K562 (cell line): ENCODE results near the gene PGF. TPM values are rescaled to one million over a fixed set of nuclear protein-coding genes. Genes with fewer than 3 reads are reported as not detected.

Source experiments
- ATAC-seq: fragments of 200-7000 bp; cut with Tn5 transposase; 3 replicates; pipeline ENCODE4 v1.9.1; 2020; ENCODE audit warnings: moderate library complexity
- BruUV-seq: library from RNA; stranded (reverse); fragments of 400-500 nt; replicated peaks from 2 replicates; lab custom pipeline; 2021; lab: Mats Ljungman, UMichigan
- CTCF ChIA-PET: fragments of 300-600 bp; formaldehyde crosslinking; extraction: SDS; loops from one replicate; lab custom pipeline; 2021; ENCODE audit warnings: low intra/inter-chr PET ratio; lab: Yijun Ruan, JAX
- POLR2A ChIA-PET: fragments of 300-600, 350-650 bp; sonication (Branson Sonifier 250); formaldehyde crosslinking; extraction: SDS; loops from one replicate; lab custom pipeline; 2021; ENCODE audit warnings: antibody characterized with exemption, inconsistent platforms; lab: Yijun Ruan, JAX
- DNase-seq, 4 experiments: peaks; one replicate each; pipeline versions ENCODE4 v3.0.0 to v3.0.0-alpha.2; 2011 to 2018; ENCODE audit warnings: low spot score in 3 of 4, mixed read lengths in 3 of 4; ENCODE audit errors: extremely low read depth in 1 of 4
- FAIRE-seq: peaks from 2 replicates; lab custom pipeline; 2011; peaks lifted over from hg19 to GRCh38; lab: Jason Lieb, UNC
- H2AFZ ChIP-seq: 2 replicates; pipeline ENCODE4 v1.6.0; 2011; ENCODE audit warnings: low read depth, low read length, control low read depth, inconsistent platforms
- H3K27ac ChIP-seq: fragments of 200-600 bp; 3 replicates; pipeline ENCODE4 v1.8.0; 2011; ENCODE audit warnings: low read depth, mild to moderate bottlenecking, control low read depth, inconsistent platforms, low read length, moderate library complexity, mixed read lengths; ENCODE audit errors: extremely low read depth
- H3K27me3 ChIP-seq, 2 experiments: fragments of 300-600 bp in 1 of 2; 2 replicates in 1 of 2; 3 replicates in 1 of 2; pipeline versions ENCODE4 v1.6.0 to v1.8.0; 2011; ENCODE audit warnings: inconsistent platforms in 2 of 2, low read length in 2 of 2, mild to moderate bottlenecking in 1 of 2, mixed read lengths in 1 of 2, moderate library complexity in 1 of 2; ENCODE audit not compliant: control insufficient read depth in 2 of 2, insufficient read depth in 2 of 2
- H3K36me3 ChIP-seq: fragments of 300-600 bp; 3 replicates; pipeline ENCODE4 v1.8.0; 2011; ENCODE audit warnings: mild to moderate bottlenecking, low read length, inconsistent platforms; ENCODE audit not compliant: control insufficient read depth, insufficient read depth
- H3K4me1 ChIP-seq, 2 experiments: fragments of 200-600 bp in 1 of 2; replicated peaks in 1 of 2; 2 replicates in 1 of 2; 3 replicates in 1 of 2; pipeline versions ENCODE4 v1.5.1 to v1.8.0; 2011; ENCODE audit warnings: inconsistent platforms in 2 of 2, low read length in 2 of 2, mild to moderate bottlenecking in 1 of 2, mixed read lengths in 1 of 2, moderate library complexity in 1 of 2; ENCODE audit not compliant: control insufficient read depth in 2 of 2, insufficient read depth in 2 of 2
- H3K4me2 ChIP-seq: 2 replicates; pipeline ENCODE4 v1.6.1; 2011; ENCODE audit warnings: low read length, control low read depth, inconsistent platforms, mixed read lengths; ENCODE audit not compliant: insufficient read depth
- H3K4me3 ChIP-seq: fragments of 200-600 bp; sonication (generic), shearing (Covaris generic); 2 replicates; pipeline ENCODE4 v1.5.1; 2016; ENCODE audit warnings: control low read depth, inconsistent platforms
- H3K79me2 ChIP-seq: fragments of 200-600 bp; 3 replicates; pipeline ENCODE4 v1.8.0; 2011; ENCODE audit warnings: low read length, inconsistent platforms; ENCODE audit not compliant: control insufficient read depth, insufficient read depth
- H3K9ac ChIP-seq, 2 experiments: 2 replicates each; pipeline versions ENCODE4 v1.6.0 to v1.6.1; 2011; ENCODE audit warnings: low read depth in 2 of 2, low read length in 2 of 2, control low read depth in 1 of 2, inconsistent platforms in 1 of 2, mild to moderate bottlenecking in 1 of 2, mixed read lengths in 1 of 2; ENCODE audit not compliant: insufficient read depth in 1 of 2
- H3K9me1 ChIP-seq: one replicate; pipeline ENCODE4 v1.6.0; 2011; ENCODE audit warnings: inconsistent platforms, mild to moderate bottlenecking, low read length, moderate library complexity; ENCODE audit not compliant: control insufficient read depth, insufficient read depth
- H3K9me3 ChIP-seq: replicated peaks from 2 replicates; pipeline ENCODE4 v1.5.1; 2011; ENCODE audit warnings: low read depth, low read length, inconsistent platforms; ENCODE audit not compliant: control insufficient read depth, insufficient read depth
- H4K20me1 ChIP-seq: replicated peaks from 2 replicates; pipeline ENCODE4 v1.6.1; 2011; ENCODE audit warnings: low read length, inconsistent platforms, mixed read lengths; ENCODE audit not compliant: control insufficient read depth, insufficient read depth
- BMI1 ChIP-seq: fragments of 150-350 bp; IDR thresholded peaks from 2 replicates; pipeline ENCODE4 v1.6.1; 2014; ENCODE audit warnings: low read length
- CHAMP1 ChIP-seq: fragments of 450-650 bp; IDR thresholded peaks from 2 replicates; pipeline ENCODE4 v1.6.1; 2016; ENCODE audit warnings: mild to moderate bottlenecking
- CHD2 ChIP-seq: IDR thresholded peaks from 2 replicates; pipeline ENCODE4 v1.6.1; 2011; ENCODE audit warnings: low read depth, low read length
- CXXC5 ChIP-seq: fragments of 250-450 bp; sonication (Bioruptor Pico); IDR thresholded peaks from 2 replicates; pipeline ENCODE4 v1.8.0; 2022; ENCODE audit warnings: inconsistent platforms, mild to moderate bottlenecking, moderate library complexity
- ESRRA ChIP-seq: fragments of 450-650 bp; IDR thresholded peaks from 2 replicates; pipeline ENCODE4 v1.6.1; 2014; ENCODE audit warnings: low read depth, mild to moderate bottlenecking, moderate library complexity, borderline replicate concordance
- KAT2B ChIP-seq: IDR thresholded peaks from one replicate; pipeline ENCODE4 v1.6.1; 2012; ENCODE audit warnings: low read depth, mild to moderate bottlenecking, control low read depth, inconsistent platforms, low read length, moderate library complexity
- REST ChIP-seq, 2 experiments: fragments of 450-650 bp; formaldehyde crosslinking in 1 of 2; IDR thresholded peaks; 2 replicates each; pipeline versions ENCODE4 v1.4.0 to v1.6.1; 2014 to 2020; ENCODE audit warnings: mild to moderate bottlenecking in 2 of 2, borderline replicate concordance in 1 of 2, low read depth in 1 of 2
- SAFB2 ChIP-seq: fragments of 200-400 bp; formaldehyde crosslinking; IDR thresholded peaks from 2 replicates; pipeline ENCODE4 v1.6.1; 2018; ENCODE audit warnings: borderline replicate concordance, low read length, low read depth, moderate library complexity; ENCODE audit not compliant: severe bottlenecking
- TGIF2 ChIP-seq: sonication (generic); formaldehyde crosslinking; IDR thresholded peaks from 2 replicates; pipeline ENCODE4 v1.8.1; 2022; ENCODE audit warnings: mild to moderate bottlenecking, missing genetic modification reagents, moderate library complexity
- WGBS: fragments of 100-300 bp; shearing (Covaris generic); methylation state at CpG from one replicate; pipeline ENCODE4 v1.1.6; 2016; ENCODE audit warnings: low coverage, mixed read lengths; ENCODE audit not compliant: insufficient coverage; ENCODE audit errors: missing lambda C conversion rate; 5-methylcytosine and 5-hydroxymethylcytosine counted together
- in situ Hi-C: fragments of 300-500 bp; cut with MboI; formaldehyde crosslinking; loops from 4 replicates; pipeline ENCODE4 v1.15.0; 2018; ENCODE audit warnings: inconsistent platforms, mixed read lengths
- intact Hi-C: fragments of 100-400 bp; cut with micrococcal nuclease; formaldehyde crosslinking; loops from 2 replicates; pipeline ENCODE4 v1.14.2; 2022
- polyA plus RNA-seq, 8 experiments: library from polyadenylated mRNA; depleted of rRNA in 4 of 8; stranded (reverse) in 5 of 8; unstranded in 3 of 8; fragments of >200 nt; fragmentation: Nextera tagmentation in 2 of 8; fragmentation: Illumina TruSeq in 1 of 8; extraction: Ambion mirVana in 2 of 8; extraction: Trizol in 1 of 8; gene quantifications; 2 replicates each; pipeline versions ENCODE4 v1.2.1 to v1.2.3, GENCODE V29; 2011 to 2014; ENCODE audit warnings: inconsistent platforms in 1 of 8, missing spikeins in 1 of 8
- total RNA-seq, 7 experiments: library from RNA; depleted of rRNA in 6 of 7; stranded (reverse); fragments of >200 nt in 6 of 7; fragmentation: Illumina TruSeq in 2 of 7; extraction: Trizol in 2 of 7; gene quantifications; 2 replicates each; pipeline versions ENCODE4 v1.2.1 to v1.2.3, GENCODE V29; 2011 to 2021; ENCODE audit warnings: low replicate concordance in 1 of 7

PGF gene
- total and polyA plus RNA-seq, 9 of the 15 experiments (the other 6 are each of a cell fraction or from before 2014, with no cell fraction given) = 0.04 to 0.44 (median 0.18) TPM

GRCh38 chr14:74919421-74920165 lies 35.8 kb downstream of the PGF start:
- no peaks in the 10 kb centered on the region for H3K9me1 ChIP-seq
- CTCF ChIA-PET = no interaction called here
- no peak for FAIRE-seq
- TF ChIP-seq CHAMP1 = no peak
- no peak for TF ChIP-seq TGIF2 (CRISPR knock-in tag)
- TF ChIP-seq SAFB2 = no peak
- TF ChIP-seq ESRRA = no peak
- no peak for TF ChIP-seq BMI1
- no peak for TF ChIP-seq CHD2
- no peak for TF ChIP-seq KAT2B
- no peak for TF ChIP-seq REST (IDR thresholded peaks at IDR 0.05; ENCODE audit: borderline replicate concordance)
- no peak for TF ChIP-seq REST (CRISPR knock-in tag; IDR thresholded peaks at IDR 0.05; ENCODE audit: low read depth)
- no peak for TF ChIP-seq CXXC5
- no peaks in the 10 kb centered on the region; the same call in 2 of the 3 replicates for H3K79me2 ChIP-seq
- intact Hi-C loops (loop anchor here (10.0 kb wide), 1 partner anchor 385 kb away; no protein-coding TSS in a partner anchor), in situ Hi-C loops (loop anchor here (10.0 kb wide), 1 partner anchor 155 kb away; no protein-coding TSS in a partner anchor)
- no peak for ATAC-seq
- DNase-seq = no peak
- no peak overlapping the region for H3K4me2 ChIP-seq
- H3K4me1 ChIP-seq = peaks cover 0 to 28% of the 10 kb centered on the region in 2 experiments; a peak in 3 of 5 replicates
- H3K4me3 ChIP-seq = no peak overlapping the region
- H4K20me1 ChIP-seq = no peaks in the 10 kb centered on the region
- no peak overlapping the region for H2AFZ ChIP-seq
- no peak overlapping the region for H3K9ac ChIP-seq
- H3K27ac ChIP-seq = no peak overlapping the region
- 91% methylated on average over 6 of the region's 22 CpGs for WGBS
- H3K36me3 ChIP-seq = no peaks in the 10 kb centered on the region
- POLR2A ChIA-PET = interaction anchor here (0.6 to 1.0 kb wide), 2 partner anchors 21 to 548 kb away, joined by 3 to 4 read pairs; no protein-coding TSS in a partner anchor
- BruUV-seq = no TSS peak
- H3K27me3 ChIP-seq = no peaks in the 10 kb centered on the region
- H3K9me3 ChIP-seq = no peaks in the 10 kb centered on the region
